Muscle of back (tissue), 13 donors: ENCODE data around the gene STAT5A. TPM values are rescaled to one million over a fixed set of nuclear protein-coding genes. Genes with fewer than 3 reads are reported as not detected.
"Not testable (repeated sequence)": the region's sequence is repeated elsewhere in the genome, so short reads cannot be mapped to it uniquely, and the experiment has no call there.

Experiments used
- DNase-seq, 3 donors: peaks; one replicate each; pipeline versions ENCODE4 v3.0.0 to v3.0.0-alpha.2; 2013
- long read RNA-seq, 9 donors: transcript quantifications; one replicate each; lab custom pipeline, GENCODE V29; 2026
- polyA plus RNA-seq, 10 donors: library from polyadenylated mRNA; unstranded; fragments of 120-200 nt; gene quantifications; one replicate each; pipeline ENCODE4 v1.2.1, GENCODE V29; 2013; ENCODE audit not compliant: insufficient read length in 10 of 10

Gene STAT5A
- polyA plus RNA-seq: 10 to 100 TPM; 13.5 to 19.9 (median 16.0) TPM
- long read RNA-seq, donor 1, partial matches to known transcripts: 155 of 178 reads
- long read RNA-seq, donor 1, other reads (novel, unspliced or antisense): 22 of 178 reads
- long read RNA-seq, donor 2: 0 reads
- long read RNA-seq, donor 3: 0 reads
- long read RNA-seq, donor 4, partial matches to known transcripts: 0 of 2 reads
- long read RNA-seq, donor 4, other reads (novel, unspliced or antisense): 0 of 2 reads
- long read RNA-seq, donor 5, partial matches to known transcripts: 0 of 2 reads
- long read RNA-seq, donor 5, other reads (novel, unspliced or antisense): 0 of 2 reads
- long read RNA-seq, donor 6, partial matches to known transcripts: 0 of 1 reads
- long read RNA-seq, donor 6, other reads (novel, unspliced or antisense): 0 of 1 reads
- long read RNA-seq, donor 7, partial matches to known transcripts: 0 of 2 reads
- long read RNA-seq, donor 7, other reads (novel, unspliced or antisense): 0 of 2 reads
- long read RNA-seq, donor 8, partial matches to known transcripts: 0 of 2 reads
- long read RNA-seq, donor 8, other reads (novel, unspliced or antisense): 0 of 2 reads
- long read RNA-seq, donor 9: 0 reads

DNA sequence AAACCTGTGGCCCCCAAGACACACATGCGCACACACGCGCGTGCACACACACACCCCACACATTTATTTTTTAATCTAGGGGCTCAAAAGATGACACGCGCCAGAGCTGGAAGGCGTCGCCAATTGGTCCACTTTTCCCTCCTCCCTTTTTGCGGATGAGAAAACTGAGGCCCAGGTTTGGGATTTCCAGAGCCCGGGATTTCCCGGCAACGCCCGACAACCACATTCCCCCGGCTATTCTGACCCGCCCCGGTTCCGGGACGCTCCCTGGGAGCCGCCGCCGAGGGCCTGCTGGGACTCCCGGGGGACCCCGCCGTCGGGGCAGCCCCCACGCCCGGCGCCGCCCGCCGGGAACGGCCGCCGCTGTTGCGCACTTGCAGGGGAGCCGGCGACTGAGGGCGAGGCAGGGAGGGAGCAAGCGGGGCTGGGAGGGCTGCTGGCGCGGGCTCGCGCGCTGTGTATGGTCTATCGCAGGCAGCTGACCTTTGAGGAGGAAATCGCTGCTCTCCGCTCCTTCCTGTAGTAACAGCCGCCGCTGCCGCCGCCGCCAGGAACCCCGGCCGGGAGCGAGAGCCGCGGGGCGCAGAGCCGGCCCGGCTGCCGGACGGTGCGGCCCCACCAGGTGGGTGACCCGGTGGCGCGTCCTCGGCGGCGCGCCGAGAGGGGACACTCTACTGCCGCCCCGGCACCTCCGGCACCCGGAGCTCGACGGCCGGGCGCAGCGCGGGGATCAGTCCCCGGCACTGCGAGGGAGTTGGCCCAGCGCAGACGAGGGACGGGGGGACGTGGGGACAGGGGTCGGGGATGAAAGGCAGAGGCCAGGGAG lies at the start of gene STAT5A:
Gene STAT5A (plus strand): TSS at position 522 of the 826 bp plus-strand sequence. CDS start 914 bp downstream, outside the sequence.
- peak; percentile 70 to 95 (median 90) for DNase-seq

DNA sequence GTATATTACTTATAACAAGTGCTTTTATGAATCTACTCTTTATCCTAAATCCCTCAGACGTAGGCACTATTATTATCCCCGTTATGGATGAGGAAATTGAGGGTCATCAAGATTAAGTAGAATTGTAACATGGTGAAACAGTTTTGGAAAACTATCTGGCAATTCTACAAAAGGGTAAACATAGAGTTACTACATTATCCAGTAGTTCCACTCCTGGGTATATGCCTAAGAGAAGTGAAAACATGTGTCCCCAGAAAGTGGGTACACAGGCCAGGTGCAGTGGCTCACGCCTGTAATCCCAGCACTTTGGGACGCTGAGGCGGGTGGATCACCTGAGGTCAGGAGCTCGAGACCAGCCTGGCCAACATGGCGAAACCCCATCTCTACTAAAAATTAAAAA lies 48.7 kb upstream of the STAT5A start:
- DNase-seq: not testable (repeated sequence)

DNA sequence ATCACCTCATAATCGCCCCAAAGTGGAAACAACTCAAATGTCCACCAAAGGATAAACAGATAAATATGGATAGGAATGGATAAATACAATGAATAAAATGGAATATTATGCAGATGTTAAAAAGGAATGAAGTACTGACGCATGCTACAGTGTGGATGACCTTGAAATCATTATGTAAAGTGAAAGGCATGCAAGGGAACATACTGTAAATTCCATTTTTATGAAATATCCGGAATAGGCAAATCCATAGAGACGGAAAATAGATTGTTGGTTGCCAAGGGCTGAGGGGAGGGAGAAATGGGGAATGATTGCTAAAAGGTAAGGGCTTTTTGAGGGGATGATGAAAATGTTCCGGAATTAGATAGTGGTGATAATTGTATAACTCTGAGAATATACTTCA lies 48.1 kb upstream of the STAT5A start:
- no peak for DNase-seq

DNA sequence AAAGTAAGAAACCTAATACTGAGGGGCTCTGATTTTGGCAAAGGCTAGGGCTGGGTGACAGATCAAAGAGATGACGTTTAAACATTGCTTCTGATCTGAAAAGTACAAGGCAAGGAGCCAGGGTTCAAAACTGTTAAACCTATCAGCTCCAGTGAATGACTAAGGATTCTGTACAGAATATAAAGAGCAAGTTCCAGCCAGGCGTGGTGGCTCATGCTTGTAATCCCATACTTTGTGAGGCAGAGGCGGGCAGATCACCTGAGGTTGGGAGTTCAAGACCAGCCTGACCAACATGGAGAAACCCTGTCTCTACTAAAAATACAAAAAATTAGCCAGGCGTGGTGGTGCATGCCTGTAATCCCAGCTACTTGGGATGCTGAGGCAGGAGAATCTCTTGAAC lies 47.4 kb upstream of the STAT5A start:
- not testable (repeated sequence) for DNase-seq

DNA sequence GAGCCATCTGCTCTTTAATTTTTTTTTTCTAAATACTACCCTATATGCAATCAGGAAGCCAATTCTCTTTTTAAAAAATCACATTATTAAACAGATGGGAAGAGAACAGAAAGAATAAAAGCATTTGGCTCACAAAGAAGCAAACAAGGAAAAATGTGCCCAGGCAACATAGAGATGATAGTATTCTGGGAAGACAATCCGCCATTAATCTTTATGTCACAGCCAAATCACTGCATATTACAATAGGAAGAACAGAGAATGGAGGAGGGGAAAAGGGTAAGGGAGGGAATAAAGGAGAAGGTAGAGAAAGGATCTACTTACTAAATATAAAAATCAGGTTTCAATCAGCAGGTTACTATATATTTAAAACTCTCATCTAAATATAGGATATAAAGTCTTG lies 46.4 kb upstream of the STAT5A start:
- no peak for DNase-seq

DNA sequence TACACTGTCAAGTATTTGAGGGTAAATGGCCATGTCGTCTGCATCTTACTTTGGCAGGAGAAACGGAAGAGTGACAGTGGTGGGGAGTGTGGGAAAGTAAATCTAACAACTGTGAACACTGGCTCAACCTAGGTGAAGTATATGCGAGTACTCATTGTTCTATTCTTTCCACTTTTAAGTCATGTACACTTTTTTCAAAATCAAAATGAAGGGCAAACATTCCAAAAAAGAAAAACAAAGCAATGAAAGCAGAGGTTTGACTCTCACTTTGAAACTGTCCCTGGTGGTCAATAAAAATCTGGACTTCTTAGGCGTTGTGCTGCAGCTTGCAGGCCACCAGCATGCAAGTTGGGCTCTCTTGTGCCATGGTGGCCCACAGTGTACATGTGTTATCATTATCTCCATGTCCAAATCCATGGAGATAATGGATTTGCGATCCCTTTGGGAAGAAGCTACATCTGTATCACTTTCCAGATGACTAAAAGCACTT lies 44.8 kb upstream of the STAT5A start:
- DNase-seq: no peak

DNA sequence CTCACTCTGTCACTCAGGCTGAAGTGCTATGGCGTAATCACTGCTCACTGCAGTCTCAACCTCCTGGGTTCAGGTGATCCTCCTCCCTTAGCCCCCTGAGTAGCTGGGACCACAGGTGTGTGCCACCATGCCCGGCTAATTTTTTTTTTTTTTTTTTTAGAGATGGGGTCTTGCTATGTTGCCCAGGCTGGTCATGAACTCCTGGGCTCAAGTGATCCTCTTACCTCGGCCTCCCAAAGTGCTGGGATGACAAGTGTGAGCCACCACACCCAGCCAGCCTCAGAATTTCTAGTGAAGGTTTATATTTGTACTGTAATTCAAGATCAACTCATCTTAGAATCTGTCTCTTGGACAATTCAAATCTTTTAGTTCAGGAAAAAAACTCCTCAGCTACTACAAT lies 44.2 kb upstream of the STAT5A start:
- DNase-seq: not testable (repeated sequence)

DNA sequence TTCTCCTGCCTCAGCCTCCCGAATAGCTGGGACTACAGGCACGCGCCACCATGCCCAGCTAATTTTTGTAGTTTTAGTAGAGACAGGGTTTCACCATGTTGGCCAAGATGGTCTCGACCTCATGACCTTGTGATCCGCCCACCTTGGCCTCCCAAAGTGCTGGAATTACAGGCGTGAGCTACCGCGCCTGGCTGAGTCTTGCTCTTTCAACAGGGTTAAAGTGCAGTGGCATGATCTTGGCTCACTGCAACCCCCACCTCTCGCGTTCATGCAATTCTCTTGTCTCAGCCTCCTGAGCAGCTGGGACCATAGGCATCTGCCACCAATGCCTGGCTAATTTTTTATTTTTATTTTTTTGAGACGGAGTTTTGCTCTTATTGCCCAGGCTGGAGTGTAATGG lies 43.1 kb upstream of the STAT5A start:
- not testable (repeated sequence) for DNase-seq

DNA sequence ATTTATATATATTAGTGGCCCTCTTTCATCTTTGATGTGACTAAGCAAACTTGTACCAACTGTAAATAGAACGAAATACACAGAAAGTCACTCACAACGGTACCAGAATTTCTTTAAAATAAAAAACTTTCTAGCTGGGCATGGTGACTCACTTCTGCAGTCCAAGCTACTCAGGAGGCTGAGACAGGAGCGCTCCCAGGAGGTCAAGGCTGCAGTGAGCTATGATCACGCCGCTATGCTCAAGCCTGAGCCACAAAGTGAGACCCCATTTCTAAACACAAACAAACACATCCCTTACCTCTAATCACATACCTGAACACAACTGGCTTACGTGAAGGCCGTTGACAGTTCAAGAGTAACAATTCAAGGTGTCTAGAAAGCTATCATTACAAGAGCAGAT lies 41.8 kb upstream of the STAT5A start:
- DNase-seq: no peak

DNA sequence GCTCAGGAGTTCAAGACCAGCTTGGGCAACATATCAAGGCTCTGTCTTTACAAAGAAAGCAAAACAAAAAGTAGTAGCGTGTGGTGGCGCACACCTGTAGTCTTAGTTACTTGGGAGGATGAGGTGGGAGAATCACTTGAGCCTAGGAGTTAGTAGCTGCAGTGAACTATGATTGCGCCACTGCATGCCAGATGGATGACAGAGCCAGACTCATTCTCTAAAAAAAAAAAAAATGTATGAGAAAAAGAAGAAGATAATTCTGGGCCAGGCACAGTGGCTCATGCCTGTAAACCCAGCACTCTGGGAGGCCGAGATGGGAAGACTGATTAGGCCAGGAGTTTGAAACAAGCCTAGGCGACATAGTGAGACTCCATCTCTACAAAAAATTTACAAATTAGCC lies 40.6 kb upstream of the STAT5A start:
- DNase-seq: peak in 1 of 3 donors; percentile 32

DNA sequence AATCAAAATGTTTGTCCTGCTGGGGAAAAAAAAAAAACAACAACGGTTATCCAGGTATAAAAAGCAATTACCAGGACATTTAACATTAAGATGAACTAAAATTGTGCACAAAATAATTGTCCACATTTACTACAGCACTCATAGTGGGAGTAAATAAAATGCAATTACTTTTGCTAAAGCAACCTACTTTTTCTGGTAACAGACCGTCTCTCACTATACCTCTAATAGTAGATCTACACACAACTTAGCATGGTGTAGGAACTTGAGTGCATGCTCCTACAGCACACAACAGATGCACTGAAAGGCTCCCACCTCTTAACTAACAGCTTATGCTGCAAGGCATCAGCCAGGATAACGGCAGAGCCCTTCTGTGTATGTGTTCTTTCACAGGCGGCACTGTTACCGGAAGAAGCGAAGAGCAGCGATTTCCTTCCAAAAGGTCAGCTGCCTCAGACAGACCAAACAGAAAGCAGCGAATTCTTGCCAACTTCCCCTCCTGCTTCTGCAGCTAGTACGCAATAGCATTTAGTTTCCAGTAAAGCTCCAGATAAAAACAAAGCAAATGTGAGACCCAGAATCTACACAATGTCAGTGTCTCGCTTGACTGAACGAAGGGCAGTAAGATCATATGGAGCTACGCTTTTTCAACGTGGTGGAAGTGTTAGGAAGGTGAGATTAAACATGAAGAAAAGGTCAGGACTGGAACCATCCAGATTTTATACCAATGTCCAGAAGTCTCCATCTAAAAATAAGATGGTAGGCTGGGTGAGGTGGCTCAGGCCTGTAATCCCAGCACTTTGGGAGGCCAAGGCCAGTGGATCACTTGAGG lies 39.7 kb upstream of the STAT5A start:
- peak; percentile 86 to 94 (median 91) for DNase-seq

DNA sequence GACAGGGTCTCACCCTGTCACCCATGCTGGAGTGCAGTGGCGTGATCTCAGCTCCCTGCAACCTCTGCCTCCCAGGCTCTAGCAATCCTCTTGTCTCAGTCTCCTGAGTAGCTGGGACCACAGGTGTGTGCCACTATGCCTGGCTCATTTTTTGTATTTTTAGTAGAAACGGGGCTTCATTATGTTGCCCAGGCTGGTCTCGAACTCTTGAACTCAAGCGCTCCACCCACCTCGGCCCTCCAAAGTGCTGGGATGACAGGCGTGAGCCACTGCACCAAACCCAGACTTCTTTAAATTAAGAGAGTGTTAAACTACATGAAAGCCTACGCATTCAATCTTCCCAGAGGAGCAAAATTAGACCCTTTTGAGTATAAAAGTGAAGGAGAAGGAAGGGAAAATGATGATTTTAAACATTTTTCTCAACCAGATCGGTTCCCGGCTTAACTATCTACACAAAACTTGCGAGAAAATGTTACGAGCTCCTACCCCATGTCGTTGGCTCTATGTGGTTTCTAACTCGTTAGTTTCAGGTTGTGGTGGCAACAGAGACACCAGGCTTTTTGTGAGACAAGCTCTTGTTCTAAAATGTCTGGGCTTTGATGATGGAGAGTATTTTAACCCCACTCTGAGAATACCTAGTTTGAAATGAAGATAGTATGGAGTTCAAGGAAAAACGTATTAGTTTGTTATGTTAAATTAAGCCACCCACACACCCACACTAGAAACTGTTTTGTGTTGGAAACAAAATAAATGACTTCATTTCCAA lies 38.4 kb upstream of the STAT5A start:
- DNase-seq: no peak

DNA sequence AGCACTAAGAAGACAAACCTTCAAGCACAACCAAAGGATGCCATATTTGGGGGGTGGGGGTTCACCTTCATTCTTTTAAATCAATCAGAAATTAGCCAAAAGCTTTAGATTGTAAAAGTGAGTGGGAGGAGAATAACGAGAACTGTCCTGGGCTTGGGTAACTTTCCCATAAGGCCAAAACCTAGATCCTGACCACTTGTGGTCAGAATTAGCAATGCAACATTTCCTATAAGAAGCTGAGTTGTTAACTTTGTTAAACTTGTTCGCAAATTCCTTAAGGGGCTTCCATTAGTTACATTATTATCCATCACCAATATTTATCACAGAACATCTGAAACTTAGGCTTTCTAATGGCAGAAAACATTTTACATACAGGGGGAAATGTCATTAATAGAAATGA lies 37.2 kb upstream of the STAT5A start:
- no peak for DNase-seq

DNA sequence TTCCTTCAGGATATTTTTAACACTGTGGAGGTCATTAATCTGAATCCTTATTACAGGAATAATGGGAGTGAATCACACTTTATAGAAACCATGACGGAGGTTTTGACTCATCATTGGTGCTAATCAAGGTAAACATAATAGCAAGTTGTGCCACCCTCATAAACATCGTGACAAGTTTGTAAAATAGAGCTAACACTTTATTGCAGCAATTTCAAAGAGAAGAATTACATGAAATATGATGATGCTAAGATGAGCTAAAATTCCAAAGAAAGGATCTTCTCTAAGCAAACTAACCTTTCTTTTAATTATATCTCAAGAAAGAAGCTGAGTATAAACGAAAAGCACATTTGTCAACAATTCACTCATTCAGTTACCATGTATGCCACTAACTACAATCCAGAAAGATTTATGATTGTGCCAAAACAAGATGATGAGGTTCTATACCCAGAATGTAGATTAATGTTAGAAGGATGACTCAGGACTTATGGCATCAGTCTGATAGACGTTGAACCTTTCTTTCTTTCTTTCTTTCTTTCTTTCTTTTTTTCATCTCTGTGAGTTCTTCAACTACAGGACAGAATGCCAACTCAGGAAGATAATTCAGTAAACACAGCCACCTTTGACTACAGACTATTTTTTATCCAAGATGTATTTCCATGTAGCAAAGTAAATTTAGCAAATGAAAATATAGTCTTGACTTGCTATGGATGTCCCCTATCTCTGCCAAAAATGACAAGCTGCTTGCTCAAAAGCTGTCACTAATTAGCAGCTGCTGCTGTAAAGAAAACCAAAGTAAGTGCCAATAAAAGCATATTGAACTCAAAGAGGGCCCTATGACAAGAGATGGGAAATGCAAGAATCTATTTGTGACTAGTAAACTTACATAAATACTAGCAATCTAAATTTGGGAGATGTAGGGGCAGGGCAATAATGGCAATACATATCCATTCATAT lies 35.4 kb upstream of the STAT5A start:
- DNase-seq: no peak

DNA sequence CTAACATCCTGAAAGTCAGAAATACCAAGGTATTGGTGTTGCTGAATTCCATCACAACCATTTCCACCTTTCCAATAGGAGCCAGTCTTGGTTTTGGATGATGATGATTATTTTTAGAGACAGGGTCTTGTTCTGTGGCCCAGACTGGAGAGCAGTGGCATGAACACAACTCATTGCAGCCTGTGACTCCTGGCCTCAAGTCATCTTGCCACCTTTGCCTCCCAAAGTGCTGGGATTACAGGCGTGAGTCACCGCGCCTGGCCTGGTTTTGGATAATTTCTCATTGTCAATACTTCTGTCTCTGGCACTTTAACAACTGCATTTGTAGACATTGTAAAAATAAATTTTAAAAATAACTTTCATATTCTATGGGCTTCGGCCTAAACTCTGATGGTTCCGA lies 34.7 kb upstream of the STAT5A start:
- DNase-seq: no peak

DNA sequence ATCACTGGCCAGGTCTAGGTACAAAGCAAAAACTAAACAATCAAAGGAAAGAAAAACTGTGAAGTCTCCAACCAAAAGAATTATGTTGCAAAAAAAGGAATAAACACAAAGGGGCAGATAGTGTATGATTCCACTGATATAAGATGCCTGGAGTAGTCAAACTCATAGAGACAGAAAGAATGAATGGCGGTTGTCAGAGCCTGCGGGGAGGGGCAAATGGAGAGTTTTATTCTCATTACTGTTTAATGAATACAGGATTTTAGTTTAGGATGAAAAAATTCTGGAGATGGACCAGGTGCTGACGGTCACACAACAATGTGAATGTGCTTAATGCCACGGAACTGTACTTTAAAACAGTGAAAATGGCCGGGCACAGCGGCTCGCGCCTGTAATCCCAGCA lies 32.9 kb upstream of the STAT5A start:
- no peak for DNase-seq

DNA sequence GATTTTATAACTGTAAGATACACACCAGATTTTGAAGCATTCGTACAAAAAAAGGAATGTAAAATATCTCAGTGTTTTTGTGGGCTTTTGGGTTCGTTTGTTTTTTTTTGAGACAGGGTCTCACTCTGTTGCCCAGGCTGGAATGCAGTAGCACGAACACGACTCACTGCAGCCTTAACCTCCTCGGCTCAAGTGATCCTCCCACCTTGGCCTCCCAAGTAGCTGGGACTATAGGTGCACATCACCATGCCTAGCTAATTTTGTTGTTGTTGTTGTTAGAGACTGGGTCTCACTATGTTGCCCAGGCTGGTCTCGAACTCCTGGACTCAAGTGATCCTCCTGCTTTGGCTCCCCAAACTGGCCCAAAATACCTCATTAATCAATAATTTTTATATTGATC lies 28.0 kb upstream of the STAT5A start:
- no peak for DNase-seq

DNA sequence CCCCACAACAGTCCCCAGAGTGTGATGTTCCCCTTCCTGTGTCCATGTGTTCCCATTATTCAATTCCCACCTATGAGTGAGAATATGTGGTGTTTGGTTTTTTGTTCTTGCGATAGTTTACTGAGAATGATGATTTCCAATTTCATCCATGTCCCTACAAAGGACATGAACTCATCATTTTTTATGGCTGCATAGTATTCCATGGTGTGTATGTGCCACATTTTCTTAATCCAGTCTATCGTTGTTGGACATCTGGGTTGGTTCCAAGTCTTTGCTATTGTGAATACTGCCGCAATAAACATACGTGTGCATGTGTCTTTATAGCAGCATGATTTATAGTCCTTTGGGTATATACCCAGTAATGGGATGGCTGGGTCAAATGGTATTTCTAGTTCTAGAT lies 23.9 kb upstream of the STAT5A start:
- DNase-seq: not testable (repeated sequence)

DNA sequence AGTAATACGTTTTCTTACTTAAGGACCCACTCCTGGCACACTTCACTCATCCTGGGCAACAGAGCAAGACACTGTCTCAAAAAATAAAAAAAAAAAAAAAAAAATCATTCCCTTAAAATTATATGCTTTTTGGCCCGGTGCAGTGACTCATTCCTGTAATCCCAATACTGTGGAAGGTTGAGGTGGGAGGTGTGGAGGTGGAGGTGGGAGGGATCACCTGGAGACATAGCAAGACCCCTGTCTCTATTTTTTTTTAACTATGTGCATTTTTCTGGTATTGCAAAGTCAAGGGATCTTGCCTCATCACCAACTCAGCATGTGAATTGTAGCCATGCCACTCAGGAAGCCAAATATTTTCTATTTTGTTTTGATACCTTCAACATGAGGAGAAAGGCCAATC lies 21.8 kb upstream of the STAT5A start:
- no peak for DNase-seq
